Measurements from ENCODE around the gene KAT2B.
A peak's percentile ranks its signal among the peaks of the same experiment; 100 is the strongest.

The KAT2B gene

DNA sequence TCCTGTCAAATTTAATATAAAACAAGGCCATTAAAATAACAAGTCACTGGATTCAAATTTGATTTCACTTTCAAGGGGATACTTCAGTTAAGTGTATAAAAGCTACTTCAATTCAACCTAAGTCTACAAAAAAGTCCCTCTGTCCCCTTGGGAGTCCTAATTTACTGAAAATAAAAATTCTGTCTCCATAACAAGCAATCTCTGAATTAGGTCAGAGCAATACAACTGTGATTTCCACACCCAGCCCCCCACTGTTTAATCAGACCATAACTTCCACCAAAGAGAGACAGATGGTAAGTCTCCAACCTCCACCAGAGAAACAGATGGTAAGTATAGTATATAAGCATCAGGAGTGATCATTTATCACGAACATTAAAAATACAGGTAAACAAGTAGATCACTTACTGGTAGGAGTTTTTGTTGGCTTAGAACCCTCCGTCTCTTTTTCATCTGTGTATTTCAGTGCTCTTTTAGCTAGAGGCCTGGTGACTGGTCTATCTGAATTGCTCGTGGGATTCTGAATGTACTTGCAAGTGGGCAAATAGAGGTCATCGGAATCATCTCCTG lies 133.7 kb downstream of the KAT2B start:
- H3K9me3 ChIP-seq (ENCODE audit: insufficient read depth, low read depth, low read length): no peaks in the 10 kb centered on the region
- no peak overlapping the region for H3K4ac ChIP-seq (ENCODE audit: low read depth, low read length)
- peaks cover 4 to 12% of the 10 kb centered on the region in 2 experiments for H3K36me3 ChIP-seq (ENCODE audit: control insufficient read depth in 1 of 2, insufficient read depth in 2 of 2, low read length in 2 of 2)
- no peak overlapping the region for H2BK120ac ChIP-seq (ENCODE audit: insufficient read depth, low read length, poor library complexity)
- no peaks in the 10 kb centered on the region for H3K79me1 ChIP-seq (ENCODE audit: low read length)
- H3K27me3 ChIP-seq (ENCODE audit: insufficient read depth, low read length): no peaks in the 10 kb centered on the region
- no peak overlapping the region for H3K27ac ChIP-seq (ENCODE audit: low read depth, low read length)
- no peak overlapping the region for H4K12ac ChIP-seq (ENCODE audit: low read depth, low read length)
- no peak overlapping the region for H3K4me2 ChIP-seq (ENCODE audit: low read length)
- H2BK5ac ChIP-seq (ENCODE audit: low read depth, low read length, poor library complexity): no peak overlapping the region
- no peak overlapping the region for H3K9ac ChIP-seq (ENCODE audit: low read length)
- no peaks in the 10 kb centered on the region for H3K4me1 ChIP-seq (ENCODE audit: control insufficient read depth in 1 of 2, insufficient read depth in 2 of 2, low read length in 2 of 2)
- no peak overlapping the region for H2BK12ac ChIP-seq (ENCODE audit: low read length)
- no peak overlapping the region for H3K23ac ChIP-seq (ENCODE audit: low read length)
- WGBS (ENCODE audit: extremely low coverage, insufficient coverage, insufficient read length): no CpG with 5 or more reads among the region's 4 CpGs
- H3K18ac ChIP-seq (ENCODE audit: low read length): no peak overlapping the region
- no peak overlapping the region for H2AK5ac ChIP-seq (ENCODE audit: low read length)
- no peak overlapping the region for H3K4me3 ChIP-seq (ENCODE audit: low read depth, low read length)
- H4K8ac ChIP-seq (ENCODE audit: low read depth, low read length): no peak overlapping the region
- no peak for DNase-seq
- no peaks in the 10 kb centered on the region for H3K79me2 ChIP-seq (ENCODE audit: control insufficient read depth, insufficient read depth, low read length, poor library complexity)
- no peak overlapping the region for H3K14ac ChIP-seq (ENCODE audit: low read length)
- no peak overlapping the region for H4K91ac ChIP-seq (ENCODE audit: low read depth, low read length)
- H2AFZ ChIP-seq (ENCODE audit: insufficient read depth, low read length, poor library complexity): no peak overlapping the region

DNA sequence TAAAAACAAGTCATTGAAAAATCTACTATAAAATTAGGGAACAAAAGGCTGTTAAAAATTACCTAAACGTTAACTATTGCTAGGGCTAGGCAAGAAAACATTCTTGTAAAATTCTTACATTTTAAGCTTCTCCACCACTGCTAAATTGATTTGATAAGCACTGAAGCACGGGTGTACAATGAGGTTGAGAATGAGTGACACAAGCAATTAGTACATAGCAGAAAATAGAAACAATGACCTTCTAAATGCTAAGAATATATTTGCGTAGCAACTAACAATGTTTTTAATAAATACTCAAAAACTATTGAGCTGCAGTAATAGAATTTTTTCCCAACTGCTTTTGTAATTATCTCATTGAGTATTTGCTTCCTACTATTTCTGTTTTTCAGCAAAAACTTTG lies 141.0 kb downstream of the KAT2B start:
- peaks cover 6% of the 10 kb centered on the region for H3K79me1 ChIP-seq (ENCODE audit: low read length)

DNA sequence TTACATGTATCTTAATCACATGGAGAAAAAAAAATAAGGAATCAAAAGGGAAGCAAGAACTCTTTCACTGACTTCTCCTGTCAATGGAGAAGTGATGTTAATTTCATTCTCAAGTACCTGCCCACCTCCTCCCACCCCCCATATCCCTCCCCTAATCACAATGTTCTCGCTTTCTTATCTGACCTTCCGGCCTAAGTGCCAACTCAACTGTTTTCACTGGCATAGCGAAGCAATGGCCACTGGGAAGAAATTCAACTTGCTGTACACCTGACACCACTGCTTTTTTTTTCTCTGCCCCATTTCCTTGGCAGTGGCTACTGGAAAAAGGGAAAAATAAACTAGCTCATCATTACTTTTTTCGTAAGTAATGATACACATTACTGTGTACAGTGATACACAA lies 142.0 kb downstream of the KAT2B start:
- no peak overlapping the region for H3K27ac ChIP-seq (ENCODE audit: low read depth, low read length)
- no peak overlapping the region for H2BK12ac ChIP-seq (ENCODE audit: low read length)
- H3K36me3 ChIP-seq (ENCODE audit: control insufficient read depth in 1 of 2, insufficient read depth in 2 of 2, low read length in 2 of 2): peaks cover 18 to 20% of the 10 kb centered on the region in 2 experiments
- no peak overlapping the region for H3K9ac ChIP-seq (ENCODE audit: low read length)
- no peaks in the 10 kb centered on the region for H3K9me3 ChIP-seq (ENCODE audit: insufficient read depth, low read depth, low read length)
- 100% methylated on average over 1 of the region's 4 CpGs for WGBS (ENCODE audit: extremely low coverage, insufficient coverage, insufficient read length)
- H3K4me3 ChIP-seq (ENCODE audit: low read depth, low read length): no peak overlapping the region
- no peak overlapping the region for H3K18ac ChIP-seq (ENCODE audit: low read length)
- no peak overlapping the region for H3K4me2 ChIP-seq (ENCODE audit: low read length)
- H4K91ac ChIP-seq (ENCODE audit: low read depth, low read length): no peak overlapping the region
- no peak overlapping the region for H2BK5ac ChIP-seq (ENCODE audit: low read depth, low read length, poor library complexity)
- no peak for DNase-seq
- H3K27me3 ChIP-seq (ENCODE audit: insufficient read depth, low read length): no peaks in the 10 kb centered on the region
- H2AK5ac ChIP-seq (ENCODE audit: low read length): no peak overlapping the region
- no peak overlapping the region for H2BK120ac ChIP-seq (ENCODE audit: insufficient read depth, low read length, poor library complexity)
- no peak overlapping the region for H3K4ac ChIP-seq (ENCODE audit: low read depth, low read length)
- peaks cover 5% of the 10 kb centered on the region for H3K79me2 ChIP-seq (ENCODE audit: control insufficient read depth, insufficient read depth, low read length, poor library complexity)
- no peak overlapping the region for H2AFZ ChIP-seq (ENCODE audit: insufficient read depth, low read length, poor library complexity)
- no peak overlapping the region for H3K14ac ChIP-seq (ENCODE audit: low read length)
- H3K4me1 ChIP-seq (ENCODE audit: control insufficient read depth in 1 of 2, insufficient read depth in 2 of 2, low read length in 2 of 2): no peaks in the 10 kb centered on the region
- peaks cover 10% of the 10 kb centered on the region for H3K79me1 ChIP-seq (ENCODE audit: low read length)
- no peak overlapping the region for H4K12ac ChIP-seq (ENCODE audit: low read depth, low read length)
- H4K8ac ChIP-seq (ENCODE audit: low read depth, low read length): no peak overlapping the region
- H3K23ac ChIP-seq (ENCODE audit: low read length): no peak overlapping the region

More for the DNA sequence above, 141.0 kb downstream of the KAT2B start:
- H3K4ac ChIP-seq (ENCODE audit: low read depth, low read length): no peak overlapping the region
- H3K27me3 ChIP-seq (ENCODE audit: insufficient read depth, low read length): no peaks in the 10 kb centered on the region
- no peak overlapping the region for H4K8ac ChIP-seq (ENCODE audit: low read depth, low read length)
- no peak overlapping the region for H3K4me2 ChIP-seq (ENCODE audit: low read length)
- H3K14ac ChIP-seq (ENCODE audit: low read length): no peak overlapping the region
- no peak overlapping the region for H3K4me3 ChIP-seq (ENCODE audit: low read depth, low read length)
- H2AK5ac ChIP-seq (ENCODE audit: low read length): no peak overlapping the region
- no peaks in the 10 kb centered on the region for H3K9me3 ChIP-seq (ENCODE audit: insufficient read depth, low read depth, low read length)
- H4K12ac ChIP-seq (ENCODE audit: low read depth, low read length): no peak overlapping the region
- H3K18ac ChIP-seq (ENCODE audit: low read length): no peak overlapping the region
- no peak overlapping the region for H3K23ac ChIP-seq (ENCODE audit: low read length)
- no CpG with 5 or more reads among the region's 3 CpGs for WGBS (ENCODE audit: extremely low coverage, insufficient coverage, insufficient read length)
- H2BK120ac ChIP-seq (ENCODE audit: insufficient read depth, low read length, poor library complexity): no peak overlapping the region
- no peak overlapping the region for H4K91ac ChIP-seq (ENCODE audit: low read depth, low read length)
- H2BK12ac ChIP-seq (ENCODE audit: low read length): no peak overlapping the region
- no peak overlapping the region for H3K27ac ChIP-seq (ENCODE audit: low read depth, low read length)
- H3K36me3 ChIP-seq (ENCODE audit: control insufficient read depth in 1 of 2, insufficient read depth in 2 of 2, low read length in 2 of 2): peaks cover 18 to 20% of the 10 kb centered on the region in 2 experiments
- H3K79me2 ChIP-seq (ENCODE audit: control insufficient read depth, insufficient read depth, low read length, poor library complexity): peaks cover 5% of the 10 kb centered on the region
- DNase-seq: no peak
- H2AFZ ChIP-seq (ENCODE audit: insufficient read depth, low read length, poor library complexity): no peak overlapping the region
- no peak overlapping the region for H2BK5ac ChIP-seq (ENCODE audit: low read depth, low read length, poor library complexity)
- H3K9ac ChIP-seq (ENCODE audit: low read length): no peak overlapping the region
- no peaks in the 10 kb centered on the region for H3K4me1 ChIP-seq (ENCODE audit: control insufficient read depth in 1 of 2, insufficient read depth in 2 of 2, low read length in 2 of 2)

DNA sequence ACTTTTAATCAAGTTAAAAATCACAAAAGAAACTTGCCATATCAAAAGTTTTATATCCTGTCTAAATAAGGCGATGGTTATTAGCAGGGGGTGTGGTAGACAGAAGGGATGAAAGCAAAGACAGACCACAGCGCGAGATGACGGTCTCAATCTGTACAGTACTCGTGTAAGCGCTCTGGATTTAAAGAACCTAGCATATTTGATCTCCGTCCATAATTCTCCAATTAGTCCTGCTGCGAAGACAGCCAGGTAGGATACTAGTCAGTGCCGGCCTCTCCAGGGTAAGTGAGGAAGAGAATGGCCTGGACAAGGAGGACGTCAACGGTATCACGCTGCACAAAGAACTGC lies 145.1 kb downstream of the KAT2B start:
- peak overlapping the region; percentile 89 for H3K4me2 ChIP-seq (ENCODE audit: low read length)
- peak overlapping the region; percentile 73 for H3K18ac ChIP-seq (ENCODE audit: low read length)
- H3K79me2 ChIP-seq (ENCODE audit: control insufficient read depth, insufficient read depth, low read length, poor library complexity): peaks cover 5% of the 10 kb centered on the region
- peak overlapping the region; percentile 75 for H4K12ac ChIP-seq (ENCODE audit: low read depth, low read length)
- no peak overlapping the region for H3K23ac ChIP-seq (ENCODE audit: low read length)
- H2AK5ac ChIP-seq (ENCODE audit: low read length): no peak overlapping the region
- peak overlapping the region; percentile 82 for H3K14ac ChIP-seq (ENCODE audit: low read length)
- H3K9me3 ChIP-seq (ENCODE audit: insufficient read depth, low read depth, low read length): no peaks in the 10 kb centered on the region
- H3K9ac ChIP-seq (ENCODE audit: low read length): peak overlapping the region; percentile 49
- H3K79me1 ChIP-seq (ENCODE audit: low read length): peaks cover 10% of the 10 kb centered on the region
- no peaks in the 10 kb centered on the region for H3K4me1 ChIP-seq (ENCODE audit: control insufficient read depth in 1 of 2, insufficient read depth in 2 of 2, low read length in 2 of 2)
- peak overlapping the region; percentile 80 for H4K91ac ChIP-seq (ENCODE audit: low read depth, low read length)
- peak overlapping the region; percentile 89 for H4K8ac ChIP-seq (ENCODE audit: low read depth, low read length)
- peak overlapping the region; percentile 73 for H2AFZ ChIP-seq (ENCODE audit: insufficient read depth, low read length, poor library complexity)
- peaks cover 8 to 14% of the 10 kb centered on the region in 2 experiments for H3K36me3 ChIP-seq (ENCODE audit: control insufficient read depth in 1 of 2, insufficient read depth in 2 of 2, low read length in 2 of 2)
- no peak overlapping the region for H2BK12ac ChIP-seq (ENCODE audit: low read length)
- peak overlapping the region; percentile 72 for H3K27ac ChIP-seq (ENCODE audit: low read depth, low read length)
- peak overlapping the region; percentile 25 for H2BK120ac ChIP-seq (ENCODE audit: insufficient read depth, low read length, poor library complexity)
- peak in 1 of 2 donors; percentile 18 for DNase-seq
- no peaks in the 10 kb centered on the region for H3K27me3 ChIP-seq (ENCODE audit: insufficient read depth, low read length)
- H3K4ac ChIP-seq (ENCODE audit: low read depth, low read length): peak overlapping the region; percentile 12
- peak overlapping the region; percentile 84 for H3K4me3 ChIP-seq (ENCODE audit: low read depth, low read length)
- H2BK5ac ChIP-seq (ENCODE audit: low read depth, low read length, poor library complexity): peak overlapping the region; percentile 75
- no CpG with 5 or more reads among the region's 12 CpGs for WGBS (ENCODE audit: extremely low coverage, insufficient coverage, insufficient read length)
